ENCODE results near the gene ZNF805. TPM values are rescaled to one million over a fixed set of nuclear protein-coding genes. Genes with fewer than 3 reads are reported as not detected.

Gene ZNF805
- total and polyA plus RNA-seq, 7 donors: under 0.01 to 21.6 (median 11.8) TPM

GRCh38 chr19:57302727-57303401 is 62.4 kb downstream of the ZNF805 start:
- peaks cover 0 to 56% (median 11%) of the 10 kb centered on the region in 4 donors for H3K36me3 ChIP-seq
- no peaks in the 10 kb centered on the region for H3K9me3 ChIP-seq
- WGBS, 2 donors: 86 to 94% methylated on average over 7 of the region's 7 CpGs
- peaks cover 0 to 8% (median 0%) of the 10 kb centered on the region in 4 donors for H3K4me1 ChIP-seq
- DNase-seq: no peak
- no peaks in the 10 kb centered on the region for H3K27me3 ChIP-seq
- intact Hi-C loops (cut with DNase I): no loop called here
- no peak overlapping the region for H3K27ac ChIP-seq
- H3K4me3 ChIP-seq: no peak overlapping the region
- TF ChIP-seq, protein P1, sequence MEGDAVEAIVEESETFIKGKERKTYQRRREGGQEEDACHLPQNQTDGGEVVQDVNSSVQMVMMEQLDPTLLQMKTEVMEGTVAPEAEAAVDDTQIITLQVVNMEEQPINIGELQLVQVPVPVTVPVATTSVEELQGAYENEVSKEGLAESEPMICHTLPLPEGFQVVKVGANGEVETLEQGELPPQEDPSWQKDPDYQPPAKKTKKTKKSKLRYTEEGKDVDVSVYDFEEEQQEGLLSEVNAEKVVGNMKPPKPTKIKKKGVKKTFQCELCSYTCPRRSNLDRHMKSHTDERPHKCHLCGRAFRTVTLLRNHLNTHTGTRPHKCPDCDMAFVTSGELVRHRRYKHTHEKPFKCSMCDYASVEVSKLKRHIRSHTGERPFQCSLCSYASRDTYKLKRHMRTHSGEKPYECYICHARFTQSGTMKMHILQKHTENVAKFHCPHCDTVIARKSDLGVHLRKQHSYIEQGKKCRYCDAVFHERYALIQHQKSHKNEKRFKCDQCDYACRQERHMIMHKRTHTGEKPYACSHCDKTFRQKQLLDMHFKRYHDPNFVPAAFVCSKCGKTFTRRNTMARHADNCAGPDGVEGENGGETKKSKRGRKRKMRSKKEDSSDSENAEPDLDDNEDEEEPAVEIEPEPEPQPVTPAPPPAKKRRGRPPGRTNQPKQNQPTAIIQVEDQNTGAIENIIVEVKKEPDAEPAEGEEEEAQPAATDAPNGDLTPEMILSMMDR (IDR thresholded peaks at IDR 0.05): no peak
- TF ChIP-seq EP300 (IDR thresholded peaks at IDR 0.05) (no peak), POLR2AphosphoS5 (IDR thresholded peaks at IDR 0.05) (no peak), POLR2A (IDR thresholded peaks at IDR 0.05) (no peak)

Other genes with a start within 250 kb of the ZNF805 start
- gene USP29, start 120.6 kb upstream of the ZNF805 start, total RNA-seq: not detected
- not detected for gene USP29, start 120.6 kb upstream of the ZNF805 start, polyA plus RNA-seq
- gene ZIM3, start 95.4 kb upstream of the ZNF805 start, total RNA-seq: not detected
- not detected for gene ZIM3, start 95.4 kb upstream of the ZNF805 start, polyA plus RNA-seq
- not detected for gene DUXA, start 73.1 kb upstream of the ZNF805 start, total RNA-seq
- gene DUXA, start 73.1 kb upstream of the ZNF805 start, polyA plus RNA-seq: not detected
- gene ZNF264, start 49.1 kb upstream of the ZNF805 start, total RNA-seq: 10 to 100 TPM; 18.5 to 39.6 (median 28.0) TPM
- gene ZNF264, start 49.1 kb upstream of the ZNF805 start, polyA plus RNA-seq: 1 to 10 TPM; 1.2 to 5.0 (median 2.8) TPM
- 1 to 10 TPM in 1 of 4 donors, under 1 TPM in 1, not detected in 2; 0.71 to 1.3 TPM for gene AURKC, start 9.6 kb upstream of the ZNF805 start, total RNA-seq
- 1 to 10 TPM in 1 of 3 donors, under 1 TPM in 1, not detected in 1; 0.63 to 1.4 TPM for gene AURKC, start 9.6 kb upstream of the ZNF805 start, polyA plus RNA-seq
- 10 to 100 TPM; 48.2 to 95.2 (median 55.1) TPM for gene ZNF460, start 39.9 kb downstream of the ZNF805 start, total RNA-seq
- 1 to 10 TPM in 1 of 3 donors, under 1 TPM in 1, not detected in 1; 0.69 to 5.1 TPM for gene ZNF460, start 39.9 kb downstream of the ZNF805 start, polyA plus RNA-seq
- gene ZNF543, start 79.8 kb downstream of the ZNF805 start, total RNA-seq: 1 to 10 TPM; 5.4 to 8.1 (median 7.5) TPM
- gene ZNF543, start 79.8 kb downstream of the ZNF805 start, polyA plus RNA-seq: 1 to 10 TPM in 1 of 3 donors, under 1 TPM in 2; 0.46 to 1.6 (median 0.60) TPM
- 1 to 10 TPM; 7.1 to 9.6 (median 9.1) TPM for gene ZNF304, start 110.6 kb downstream of the ZNF805 start, total RNA-seq
- gene ZNF304, start 110.6 kb downstream of the ZNF805 start, polyA plus RNA-seq: 1 to 10 TPM in 2 of 3 donors, under 1 TPM in 1; 0.92 to 3.1 (median 1.2) TPM
- gene TRAPPC2B, start 122.9 kb downstream of the ZNF805 start, total RNA-seq: 10 to 100 TPM; 21.3 to 28.1 (median 27.1) TPM
- gene TRAPPC2B, start 122.9 kb downstream of the ZNF805 start, polyA plus RNA-seq: 10 to 100 TPM in 2 of 3 donors, 1 to 10 TPM in 1; 9.2 to 18.0 (median 11.4) TPM
- 1 to 10 TPM in 3 of 4 donors, under 1 TPM in 1; 0.83 to 3.6 (median 2.8) TPM for gene ZNF547, start 122.9 kb downstream of the ZNF805 start, total RNA-seq
- gene ZNF547, start 122.9 kb downstream of the ZNF805 start, polyA plus RNA-seq: 1 to 10 TPM in 1 of 3 donors, not detected in 2; 1.2 TPM
- gene ZNF548, start 149.2 kb downstream of the ZNF805 start, total RNA-seq: 10 to 100 TPM; 21.9 to 29.1 (median 22.8) TPM
- gene ZNF548, start 149.2 kb downstream of the ZNF805 start, polyA plus RNA-seq: 10 to 100 TPM in 1 of 3 donors, 1 to 10 TPM in 2; 1.2 to 10.7 (median 1.8) TPM
- 10 to 100 TPM; 10.2 to 14.0 (median 10.8) TPM for gene ZNF17, start 170.5 kb downstream of the ZNF805 start, total RNA-seq
- 1 to 10 TPM in 2 of 3 donors, under 1 TPM in 1; 0.69 to 3.9 (median 1.2) TPM for gene ZNF17, start 170.5 kb downstream of the ZNF805 start, polyA plus RNA-seq
- gene ZNF749, start 194.7 kb downstream of the ZNF805 start, total RNA-seq: 1 to 10 TPM; 1.9 to 7.4 (median 4.0) TPM
- gene ZNF749, start 194.7 kb downstream of the ZNF805 start, polyA plus RNA-seq: 10 to 100 TPM in 1 of 3 donors, 1 to 10 TPM in 2; 3.9 to 10.2 (median 6.7) TPM
- gene VN1R1, start 216.5 kb downstream of the ZNF805 start, total RNA-seq: 1 to 10 TPM in 3 of 4 donors, under 1 TPM in 1; 0.49 to 1.4 (median 1.2) TPM
- under 1 TPM in 1 of 3 donors, not detected in 2; 0.50 TPM for gene VN1R1, start 216.5 kb downstream of the ZNF805 start, polyA plus RNA-seq
- gene ZNF772, start 236.9 kb downstream of the ZNF805 start, total RNA-seq: 10 to 100 TPM; 12.8 to 17.1 (median 15.5) TPM
- gene ZNF772, start 236.9 kb downstream of the ZNF805 start, polyA plus RNA-seq: 1 to 10 TPM in 1 of 3 donors, under 1 TPM in 2; 0.23 to 3.4 (median 0.60) TPM
- 10 to 100 TPM in 2 of 4 donors, 1 to 10 TPM in 2; 5.2 to 16.1 (median 11.1) TPM for gene ZNF419, start 247.1 kb downstream of the ZNF805 start, total RNA-seq
- gene ZNF419, start 247.1 kb downstream of the ZNF805 start, polyA plus RNA-seq: 1 to 10 TPM; 1.4 to 3.9 (median 3.0) TPM